T-helper 2 cell treated with Interferon-gamma antibody and Interleukin-4, amounts not matched to agents 100 ng/mL and 5 ng/mL, for 36 hours (primary cell): Measurements from ENCODE around the gene SIRT2. TPM values are rescaled to one million over a fixed set of nuclear protein-coding genes. Genes with fewer than 3 reads are reported as not detected.
"Not testable (repeated sequence)": the region's sequence is repeated elsewhere in the genome, so short reads cannot be mapped to it uniquely, and the experiment has no call there.

ENCODE experiments used
- intact Hi-C: fragments of 100-400 bp; cut with micrococcal nuclease; formaldehyde crosslinking; loops from one replicate; pipeline ENCODE4 v1.15.1; 2023
- total RNA-seq: library from RNA; stranded (reverse); gene quantifications from 2 replicates; pipeline ENCODE4 v1.2.3, GENCODE V29; 2022

SIRT2 gene
- total RNA-seq, 1 donor from 2014 or later, result 42.2 TPM

GRCh38 chr19:38869836-38870607 lies 29.4 kb downstream of the SIRT2 start:
- intact Hi-C loops, result loop anchor here (1.0 kb wide), 3 partner anchors 18 to 141 kb away; partner anchors contain the start of gene ECH1

GRCh38 chr19:38869160-38869835 lies 30.1 kb downstream of the SIRT2 start:
- intact Hi-C loops, result loop anchor here (1.0 kb wide), 2 partner anchors 17 to 140 kb away; no protein-coding TSS in a partner anchor

- intact Hi-C loops, result no loop called here
Measured at GRCh38 chr19:38868551-38868950, 30.9 kb downstream of the SIRT2 start.

- intact Hi-C loops, result no loop called here
Measured at GRCh38 chr19:38867171-38867780, 32.1 kb downstream of the SIRT2 start.

- intact Hi-C loops, result no loop called here
Measured at GRCh38 chr19:38862321-38863059, 36.9 kb downstream of the SIRT2 start.

- intact Hi-C loops, result no loop called here
Measured at GRCh38 chr19:38861368-38861767, 38.0 kb downstream of the SIRT2 start.

- intact Hi-C loops, result not testable (repeated sequence)
Measured at GRCh38 chr19:38859631-38860204, 39.7 kb downstream of the SIRT2 start.

GRCh38 chr19:38856813-38857212 lies 42.6 kb downstream of the SIRT2 start:
- intact Hi-C loops, result no loop called here

- intact Hi-C loops, result not testable (repeated sequence)
Measured at GRCh38 chr19:38855751-38856150, 43.7 kb downstream of the SIRT2 start.

GRCh38 chr19:38854961-38855360 lies 44.5 kb downstream of the SIRT2 start:
- intact Hi-C loops, result loop anchor here (5.0 kb wide), 2 partner anchors 208 to 453 kb away; partner anchors contain the start of genes ACTN4 and FAM98C

- intact Hi-C loops, result loop anchor here (5.0 kb wide), 2 partner anchors 206 to 451 kb away; partner anchors contain the start of genes ACTN4 and FAM98C
Measured at GRCh38 chr19:38853214-38853613, 46.2 kb downstream of the SIRT2 start.

GRCh38 chr19:38852231-38853044 lies 47.0 kb downstream of the SIRT2 start:
- intact Hi-C loops, result loop anchor here (1.0 to 5.0 kb wide), 3 partner anchors 17 to 450 kb away; partner anchors contain the start of genes ACTN4 and FAM98C

- intact Hi-C loops, result loop anchor here (1.0 to 5.0 kb wide), 3 partner anchors 18 to 449 kb away; partner anchors contain the start of genes ACTN4 and FAM98C
Measured at GRCh38 chr19:38851622-38852230, 47.7 kb downstream of the SIRT2 start.

GRCh38 chr19:38850976-38851621 lies 48.3 kb downstream of the SIRT2 start:
- intact Hi-C loops, result loop anchor here (1.0 to 5.0 kb wide), 6 partner anchors 20 to 449 kb away; partner anchors contain the start of genes ACTN4, ECH1, FAM98C and MRPS12

GRCh38 chr19:38850436-38850975 lies 48.9 kb downstream of the SIRT2 start:
- intact Hi-C loops, result loop anchor here (1.0 to 5.0 kb wide), 6 partner anchors 19 to 448 kb away; partner anchors contain the start of genes ACTN4, ECH1, FAM98C and MRPS12

- intact Hi-C loops, result loop anchor here (1.0 to 5.0 kb wide), 6 partner anchors 19 to 448 kb away; partner anchors contain the start of genes ACTN4, ECH1, FAM98C and MRPS12
Measured at GRCh38 chr19:38849860-38850435, 49.5 kb downstream of the SIRT2 start, which contains the start of gene HNRNPL. TSS of gene HNRNPL (minus strand) at chr19:38849986. CDS start at chr19:38849966, 20 bp downstream.

GRCh38 chr19:38849147-38849859 lies 50.1 kb downstream of the SIRT2 start:
- intact Hi-C loops, result no loop called here
